ENCODE data around the gene RPTOR.

DNA sequence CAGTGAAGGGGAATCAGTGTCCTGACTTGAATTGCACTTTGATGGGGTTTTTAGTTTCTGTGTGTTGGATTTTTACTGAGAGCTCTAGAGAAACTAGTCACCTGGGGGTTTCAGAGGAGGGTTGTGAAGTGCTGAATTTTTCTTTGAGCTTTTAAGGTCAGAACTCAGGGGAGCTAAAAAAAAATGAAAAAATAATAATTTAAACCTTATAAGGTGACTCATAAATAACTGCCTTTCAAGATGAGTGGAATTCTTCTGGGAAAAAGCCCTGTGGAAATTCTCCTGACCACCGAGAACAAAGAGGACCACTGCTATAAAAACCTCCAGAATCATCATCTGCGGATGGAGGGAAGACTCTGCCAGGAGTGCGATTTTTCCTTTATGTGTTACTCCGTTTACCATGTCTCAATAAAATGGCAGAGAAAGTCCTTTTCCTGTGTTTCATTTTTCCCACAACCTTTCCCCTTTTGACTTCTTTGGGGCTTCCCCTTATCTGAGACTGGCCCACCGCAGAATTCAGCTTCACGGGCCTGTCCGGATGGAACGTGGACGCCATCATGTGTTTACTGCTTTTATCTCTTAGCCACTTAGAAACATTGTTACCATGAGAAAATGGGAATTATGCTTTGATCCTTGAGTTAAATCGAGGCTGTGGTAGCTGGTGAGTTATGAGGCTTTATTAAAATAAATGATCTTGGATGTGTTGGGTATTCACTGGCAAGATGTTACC, 39.7 kb downstream of the RPTOR start:
- TF ChIP-seq, protein P1, sequence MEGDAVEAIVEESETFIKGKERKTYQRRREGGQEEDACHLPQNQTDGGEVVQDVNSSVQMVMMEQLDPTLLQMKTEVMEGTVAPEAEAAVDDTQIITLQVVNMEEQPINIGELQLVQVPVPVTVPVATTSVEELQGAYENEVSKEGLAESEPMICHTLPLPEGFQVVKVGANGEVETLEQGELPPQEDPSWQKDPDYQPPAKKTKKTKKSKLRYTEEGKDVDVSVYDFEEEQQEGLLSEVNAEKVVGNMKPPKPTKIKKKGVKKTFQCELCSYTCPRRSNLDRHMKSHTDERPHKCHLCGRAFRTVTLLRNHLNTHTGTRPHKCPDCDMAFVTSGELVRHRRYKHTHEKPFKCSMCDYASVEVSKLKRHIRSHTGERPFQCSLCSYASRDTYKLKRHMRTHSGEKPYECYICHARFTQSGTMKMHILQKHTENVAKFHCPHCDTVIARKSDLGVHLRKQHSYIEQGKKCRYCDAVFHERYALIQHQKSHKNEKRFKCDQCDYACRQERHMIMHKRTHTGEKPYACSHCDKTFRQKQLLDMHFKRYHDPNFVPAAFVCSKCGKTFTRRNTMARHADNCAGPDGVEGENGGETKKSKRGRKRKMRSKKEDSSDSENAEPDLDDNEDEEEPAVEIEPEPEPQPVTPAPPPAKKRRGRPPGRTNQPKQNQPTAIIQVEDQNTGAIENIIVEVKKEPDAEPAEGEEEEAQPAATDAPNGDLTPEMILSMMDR (IDR thresholded peaks at IDR 0.05): no peak
- TF ChIP-seq POLR2AphosphoS5 (IDR thresholded peaks at IDR 0.05; ENCODE audit: low read depth, low read length): no peak
